Breast epithelium (tissue), 4 donors: ENCODE data around the gene PTAR1. TPM values are rescaled to one million over a fixed set of nuclear protein-coding genes. Genes with fewer than 3 reads are reported as not detected.

ENCODE experiments used
- DNase-seq, 2 donors: peaks; one replicate each; pipeline ENCODE4 v3.0.0-alpha.2; 2019; ENCODE audit warnings: low spot score in 2 of 2
- H3K27ac ChIP-seq, 2 donors: fragments of 200-600 bp; sonication (generic) in 1 of 2; one replicate each; pipeline ENCODE4 v1.5.1; 2016 to 2019; ENCODE audit warnings: mild to moderate bottlenecking in 1 of 2
- H3K27me3 ChIP-seq, 2 donors: fragments of 200-600 bp; sonication (generic) in 1 of 2; one replicate each; pipeline versions ENCODE4 v1.5.1 to v1.6.0; 2017 to 2019; ENCODE audit warnings: control low read depth in 1 of 2, mild to moderate bottlenecking in 1 of 2
- H3K36me3 ChIP-seq: fragments of 200-600 bp; one replicate; pipeline ENCODE4 v1.5.1; 2019
- H3K4me1 ChIP-seq, 2 donors: fragments of 200-600 bp; sonication (generic); one replicate each; pipeline ENCODE4 v1.5.1; 2016 to 2019; ENCODE audit warnings: control low read depth in 1 of 2
- H3K4me3 ChIP-seq, 3 donors: fragments of 200-600 bp; sonication (generic); 1 replicate in 2 of 3; 2 replicates in 1 of 3; pipeline ENCODE4 v1.5.1; 2016 to 2019; ENCODE audit warnings: mild to moderate bottlenecking in 3 of 3, moderate library complexity in 2 of 3
- H3K9me3 ChIP-seq, 2 donors: fragments of 200-600 bp; sonication (generic) in 1 of 2; one replicate each; pipeline ENCODE4 v1.5.1; 2016 to 2019; ENCODE audit warnings: control low read depth in 1 of 2
- POLR2A ChIP-seq: fragments of 450-650 bp; IDR thresholded peaks from one replicate; pipeline ENCODE4 v1.6.1; 2016; ENCODE audit warnings: antibody characterized with exemption, mild to moderate bottlenecking, moderate library complexity
- POLR2AphosphoS5 ChIP-seq, 3 donors: sonication (generic); formaldehyde crosslinking; IDR thresholded peaks; one replicate each; pipeline ENCODE4 v1.6.1; 2017; ENCODE audit warnings: antibody characterized with exemption in 3 of 3
- intact Hi-C: fragments of 100-400 bp; cut with DNase I; formaldehyde crosslinking; loops from one replicate; pipeline ENCODE4 v1.15.1; 2023; ENCODE audit warnings: low total_unique reads
- total RNA-seq, 3 donors: library from RNA; depleted of rRNA; stranded (reverse); fragments of >200 nt; gene quantifications; one replicate each; pipeline ENCODE4 v1.1.0, GENCODE V29; 2016
- TF ChIP-seq, protein P1 (sequence below), 3 donors: fragments of 450-650 bp; IDR thresholded peaks; one replicate each; pipeline ENCODE4 v1.5.1; 2016 to 2017; ENCODE audit warnings: antibody characterized with exemption in 3 of 3, mild to moderate bottlenecking in 3 of 3, moderate library complexity in 3 of 3

PTAR1 gene
- total RNA-seq, 3 donors from 2014 or later: 80.3 to 114 (median 82.9) TPM

DNA sequence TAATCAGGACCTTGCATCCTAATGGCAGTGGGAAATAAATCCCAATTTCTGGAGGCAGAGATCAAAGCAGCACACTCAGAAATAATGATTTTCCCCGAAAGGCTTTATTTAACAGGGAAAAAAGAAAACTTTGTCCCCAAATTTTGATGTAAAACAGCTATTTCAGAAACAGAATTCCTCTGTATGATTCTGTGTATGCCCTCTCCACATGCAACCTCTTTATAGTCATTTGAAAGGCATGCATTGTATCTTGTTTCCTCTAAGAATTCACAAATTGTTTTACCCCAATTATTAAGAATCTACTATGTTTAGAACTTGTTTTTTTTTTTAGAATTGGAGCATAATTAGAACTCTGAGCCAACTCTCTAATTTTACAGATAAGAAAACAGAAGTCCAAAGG, 2.7 kb upstream of the PTAR1 start:
- intact Hi-C loops: no loop called here
- no peaks in the 10 kb centered on the region for H3K4me1 ChIP-seq
- H3K27me3 ChIP-seq: no peaks in the 10 kb centered on the region
- no peaks in the 10 kb centered on the region for H3K36me3 ChIP-seq
- no peaks in the 10 kb centered on the region for H3K9me3 ChIP-seq
- DNase-seq: no peak
- no peak overlapping the region for H3K27ac ChIP-seq
- TF ChIP-seq POLR2AphosphoS5 (IDR thresholded peaks at IDR 0.05): no peak
- TF ChIP-seq, protein P1, sequence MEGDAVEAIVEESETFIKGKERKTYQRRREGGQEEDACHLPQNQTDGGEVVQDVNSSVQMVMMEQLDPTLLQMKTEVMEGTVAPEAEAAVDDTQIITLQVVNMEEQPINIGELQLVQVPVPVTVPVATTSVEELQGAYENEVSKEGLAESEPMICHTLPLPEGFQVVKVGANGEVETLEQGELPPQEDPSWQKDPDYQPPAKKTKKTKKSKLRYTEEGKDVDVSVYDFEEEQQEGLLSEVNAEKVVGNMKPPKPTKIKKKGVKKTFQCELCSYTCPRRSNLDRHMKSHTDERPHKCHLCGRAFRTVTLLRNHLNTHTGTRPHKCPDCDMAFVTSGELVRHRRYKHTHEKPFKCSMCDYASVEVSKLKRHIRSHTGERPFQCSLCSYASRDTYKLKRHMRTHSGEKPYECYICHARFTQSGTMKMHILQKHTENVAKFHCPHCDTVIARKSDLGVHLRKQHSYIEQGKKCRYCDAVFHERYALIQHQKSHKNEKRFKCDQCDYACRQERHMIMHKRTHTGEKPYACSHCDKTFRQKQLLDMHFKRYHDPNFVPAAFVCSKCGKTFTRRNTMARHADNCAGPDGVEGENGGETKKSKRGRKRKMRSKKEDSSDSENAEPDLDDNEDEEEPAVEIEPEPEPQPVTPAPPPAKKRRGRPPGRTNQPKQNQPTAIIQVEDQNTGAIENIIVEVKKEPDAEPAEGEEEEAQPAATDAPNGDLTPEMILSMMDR (IDR thresholded peaks at IDR 0.05): no peak
- TF ChIP-seq POLR2A: no peak
- no peak overlapping the region for H3K4me3 ChIP-seq

DNA sequence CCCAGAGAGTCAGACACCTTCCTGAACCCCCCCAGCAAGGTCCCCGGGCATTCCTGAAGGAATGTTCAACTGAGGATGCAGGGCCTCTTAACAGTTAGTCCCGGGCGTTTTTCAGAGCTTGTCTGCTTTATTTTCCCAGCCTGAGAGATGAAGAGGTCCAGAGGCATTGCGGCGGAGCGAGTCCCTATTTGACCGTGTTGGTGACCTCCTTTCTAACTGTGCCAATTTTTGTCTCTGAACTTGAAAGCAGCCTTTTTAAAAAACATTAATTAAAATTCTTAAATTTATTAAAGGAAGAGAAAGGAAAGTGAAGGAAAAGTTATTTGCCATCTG, 433 bp upstream of the PTAR1 start:
- Histone ChIP-seq H3K4me3 (peak overlapping the region; percentile 80 to 92 (median 86)), H3K27ac (peak overlapping the region; percentile 94 to 98), H3K36me3 (no peaks in the 10 kb centered on the region), H3K4me1 (no peaks in the 10 kb centered on the region), H3K9me3 (no peaks in the 10 kb centered on the region), H3K27me3 (no peaks in the 10 kb centered on the region)
- TF ChIP-seq POLR2A: no peak
- TF ChIP-seq, protein P1 (IDR thresholded peaks at IDR 0.05): peak in 1 of 3 donors; percentile 8
- no peak for DNase-seq
- intact Hi-C loops: no loop called here

DNA sequence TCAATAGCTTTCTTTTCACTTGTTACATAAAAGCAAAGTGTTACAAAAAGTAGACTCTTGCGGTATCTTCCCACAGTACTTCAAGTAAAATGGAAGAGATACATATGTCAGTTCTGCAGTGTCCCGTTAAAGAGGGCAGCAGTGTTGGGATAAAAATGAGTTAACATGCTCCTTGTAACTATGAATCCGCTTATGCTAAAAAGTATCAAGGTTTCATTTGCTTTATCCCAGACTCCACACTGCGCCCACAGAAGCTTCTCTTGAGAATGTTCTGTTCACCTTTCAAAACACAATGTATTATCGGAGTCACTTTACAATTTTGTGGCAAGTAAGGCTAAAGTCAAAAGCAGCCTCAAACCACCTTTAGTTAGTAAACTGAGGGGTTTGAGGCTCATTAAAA, 790 bp downstream of the PTAR1 start:
- Histone ChIP-seq H3K4me1 (no peaks in the 10 kb centered on the region), H3K4me3 (peak overlapping the region; percentile 80 to 92 (median 86)), H3K36me3 (no peaks in the 10 kb centered on the region), H3K9me3 (no peaks in the 10 kb centered on the region), H3K27me3 (no peaks in the 10 kb centered on the region), H3K27ac (peak overlapping the region; percentile 94 to 98)
- no peak for TF ChIP-seq POLR2AphosphoS5 (IDR thresholded peaks at IDR 0.05)
- TF ChIP-seq, protein P1 (IDR thresholded peaks at IDR 0.05): no peak
- no peak for TF ChIP-seq POLR2A
- intact Hi-C loops: no loop called here
- no peak for DNase-seq

DNA sequence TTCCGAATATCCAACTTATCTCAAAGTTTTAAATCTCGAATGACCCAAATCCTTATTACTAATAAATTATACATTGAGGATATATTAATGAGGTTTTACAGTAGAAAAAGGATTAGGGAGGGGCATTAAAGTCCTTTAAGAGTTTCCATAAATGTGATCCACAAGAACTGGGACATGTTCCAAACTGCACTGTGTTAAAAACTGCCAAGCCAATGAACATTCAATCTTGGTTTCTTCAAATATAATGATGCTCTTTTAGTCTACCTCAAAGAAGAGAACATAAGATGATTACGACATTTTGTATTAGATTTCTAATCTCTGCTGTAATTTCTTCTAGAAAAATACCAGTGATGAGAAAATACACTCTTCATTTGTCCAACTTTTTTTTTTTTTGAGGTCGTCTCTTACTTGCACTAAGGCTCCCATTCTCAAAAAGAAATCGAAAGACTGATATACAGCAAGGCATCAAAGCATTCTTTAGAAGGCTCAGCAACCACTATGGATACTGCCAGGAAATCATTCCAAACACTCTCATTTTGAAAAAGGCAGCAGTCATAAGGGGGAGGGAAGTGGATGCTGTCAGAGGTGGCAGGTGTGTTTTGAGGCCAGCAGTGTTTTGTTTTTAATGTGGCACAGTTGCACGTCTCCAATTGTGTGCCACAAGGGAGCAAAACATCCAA, 1.7 kb downstream of the PTAR1 start:
- intact Hi-C loops: no loop called here
- Histone ChIP-seq H3K27me3 (no peaks in the 10 kb centered on the region), H3K4me3 (peak overlapping the region in 2 of 3 donors; percentile 43 to 92), H3K9me3 (no peaks in the 10 kb centered on the region), H3K4me1 (no peaks in the 10 kb centered on the region), H3K36me3 (no peaks in the 10 kb centered on the region), H3K27ac (peak overlapping the region in 1 of 2 donors; percentile 98)
- no peak for DNase-seq
- TF ChIP-seq POLR2AphosphoS5 (IDR thresholded peaks at IDR 0.05): no peak
- TF ChIP-seq POLR2A: no peak
- TF ChIP-seq, protein P1 (IDR thresholded peaks at IDR 0.05): no peak

DNA sequence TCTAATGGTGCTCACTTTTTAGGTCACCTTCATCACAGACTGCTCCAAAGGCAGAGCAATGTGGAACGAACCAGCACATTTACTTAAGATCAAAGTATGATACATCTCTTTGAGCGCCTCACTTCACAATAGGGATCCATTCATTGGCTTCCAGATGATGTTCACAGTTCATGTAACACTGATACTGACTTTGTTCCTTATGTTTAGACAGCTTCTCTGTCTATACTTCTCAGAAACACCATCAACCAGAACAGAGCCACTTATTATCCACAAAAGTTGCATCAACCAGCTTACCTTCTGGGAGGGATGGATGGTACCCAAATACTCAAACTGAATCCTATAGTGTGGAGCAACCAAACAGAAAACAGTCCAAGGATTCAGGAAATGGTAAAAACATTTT, 4.6 kb downstream of the PTAR1 start:
- intact Hi-C loops: no loop called here
- Histone ChIP-seq H3K4me3 (no peak overlapping the region), H3K9me3 (no peaks in the 10 kb centered on the region), H3K4me1 (no peaks in the 10 kb centered on the region), H3K27me3 (no peaks in the 10 kb centered on the region), H3K27ac (no peak overlapping the region), H3K36me3 (no peaks in the 10 kb centered on the region)
- no peak for DNase-seq
- TF ChIP-seq POLR2A (no peak), POLR2AphosphoS5 (IDR thresholded peaks at IDR 0.05) (no peak)
- TF ChIP-seq, protein P1 (IDR thresholded peaks at IDR 0.05): no peak
